GM19372 (cell line): ENCODE data around the gene WDPCP.
"Not testable (repeated sequence)": the region's sequence is repeated elsewhere in the genome, so short reads cannot be mapped to it uniquely, and the experiment has no call there.

ENCODE experiments used
- ATAC-seq: cut with Tn5 transposase; IDR thresholded peaks from one replicate; pipeline ENCODE4 v1.9.1; 2021; ENCODE audit warnings: mild to moderate bottlenecking, low read depth, moderate library complexity; ENCODE audit not compliant: unreplicated experiment

Gene WDPCP

GRCh38 chr2:63378589-63378988, 209.7 kb downstream of the WDPCP start:
- ATAC-seq = no peak

- no peak for ATAC-seq
Observed at GRCh38 chr2:63374341-63374740, 213.9 kb downstream of the WDPCP start.

- no peak for ATAC-seq
Observed at GRCh38 chr2:63372549-63372948, 215.7 kb downstream of the WDPCP start.

DNA sequence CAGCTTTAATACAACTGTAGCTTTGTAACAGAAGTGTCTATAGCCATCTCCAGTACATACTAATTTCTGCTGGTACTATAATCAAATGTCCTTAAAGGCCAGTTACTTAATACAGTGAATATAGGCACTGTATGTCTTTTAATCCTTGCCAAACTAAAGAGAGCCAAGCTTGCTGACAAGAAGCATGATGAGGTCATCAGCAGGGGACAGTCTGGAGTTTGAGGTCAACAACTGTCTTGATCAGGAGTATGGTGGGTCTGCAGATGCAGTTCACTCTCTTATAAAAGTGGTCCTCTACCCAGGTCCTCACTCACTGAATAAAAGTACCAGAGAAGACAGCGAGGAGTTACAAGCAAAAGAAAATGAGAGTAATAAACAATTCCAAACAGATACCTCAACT, 219.1 kb downstream of the WDPCP start:
- ATAC-seq = no peak

DNA sequence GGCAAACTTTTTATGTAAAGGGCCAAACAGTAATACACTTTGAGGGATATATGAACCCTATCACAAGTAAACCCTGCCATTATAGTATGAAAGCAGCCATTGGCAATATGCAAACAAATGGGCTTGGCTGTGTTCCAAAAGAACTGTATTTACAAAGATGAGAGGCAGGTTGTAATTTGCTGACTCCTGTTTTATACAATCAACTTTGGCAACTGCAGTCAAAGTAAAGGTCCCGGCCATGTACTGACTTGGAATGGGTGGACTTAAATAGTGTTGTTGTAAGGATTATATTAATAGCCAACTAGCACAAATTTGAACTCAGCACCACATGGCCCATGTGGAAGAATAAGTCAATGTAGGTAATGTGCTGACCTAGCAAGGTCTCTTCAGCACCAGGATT, 223.4 kb downstream of the WDPCP start:
- ATAC-seq = no peak

- not testable (repeated sequence) for ATAC-seq
Observed at GRCh38 chr2:63357722-63358121, 230.6 kb downstream of the WDPCP start.

DNA sequence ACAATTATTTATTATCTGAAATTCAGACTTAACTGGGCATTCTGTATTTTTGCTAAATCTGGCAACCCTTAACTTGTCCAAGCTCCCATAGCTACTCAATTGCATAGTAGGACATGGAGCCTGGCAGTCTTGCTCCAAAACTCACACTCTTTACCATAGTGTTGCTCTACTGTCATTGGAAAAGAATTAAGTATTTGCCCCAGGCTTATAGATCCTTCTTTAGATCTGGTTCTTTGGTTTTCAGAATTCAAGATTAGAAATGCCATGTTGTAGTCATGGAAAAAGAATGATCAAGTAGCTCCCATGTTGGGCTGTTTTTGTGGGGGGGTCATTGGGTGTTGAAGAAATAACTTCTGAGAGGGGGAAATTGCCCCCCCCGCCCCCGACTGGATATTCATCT, 240.9 kb downstream of the WDPCP start:
- ATAC-seq = no peak

- no peak for ATAC-seq
Observed at GRCh38 chr2:63346411-63346810, 241.9 kb downstream of the WDPCP start.

GRCh38 chr2:63345285-63345633, 243.0 kb downstream of the WDPCP start:
- no peak for ATAC-seq

- ATAC-seq = no peak
Observed at GRCh38 chr2:63344575-63345284, 243.5 kb downstream of the WDPCP start.

GRCh38 chr2:63343397-63344109, 244.7 kb downstream of the WDPCP start:
- ATAC-seq = no peak

GRCh38 chr2:63340443-63340842, 247.8 kb downstream of the WDPCP start:
- no peak for ATAC-seq

- ATAC-seq = no peak
Observed at GRCh38 chr2:63334910-63335309, 253.4 kb downstream of the WDPCP start.

DNA sequence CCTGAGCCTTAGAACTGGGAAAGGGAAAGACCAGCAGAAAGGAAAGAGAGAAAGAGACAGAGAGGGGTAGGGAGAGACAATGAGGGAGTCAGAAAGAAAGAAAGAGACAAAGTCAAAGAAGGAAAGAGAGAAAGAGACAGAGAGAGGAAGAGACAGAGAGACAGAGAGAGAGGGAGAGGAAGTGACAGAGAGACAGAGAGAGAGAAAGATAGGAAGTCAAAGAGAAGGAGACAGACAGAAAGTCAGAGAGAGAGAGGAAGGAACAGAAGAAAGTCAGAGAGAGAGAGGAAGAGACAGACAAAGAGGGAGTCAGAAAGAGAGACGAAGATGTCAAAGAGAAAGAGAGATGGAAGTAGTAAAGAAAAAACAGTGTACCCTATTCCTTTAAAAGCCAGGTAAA, 261.8 kb downstream of the WDPCP start:
- ATAC-seq = no peak

GRCh38 chr2:63323662-63324061, 264.6 kb downstream of the WDPCP start:
- not testable (repeated sequence) for ATAC-seq

DNA sequence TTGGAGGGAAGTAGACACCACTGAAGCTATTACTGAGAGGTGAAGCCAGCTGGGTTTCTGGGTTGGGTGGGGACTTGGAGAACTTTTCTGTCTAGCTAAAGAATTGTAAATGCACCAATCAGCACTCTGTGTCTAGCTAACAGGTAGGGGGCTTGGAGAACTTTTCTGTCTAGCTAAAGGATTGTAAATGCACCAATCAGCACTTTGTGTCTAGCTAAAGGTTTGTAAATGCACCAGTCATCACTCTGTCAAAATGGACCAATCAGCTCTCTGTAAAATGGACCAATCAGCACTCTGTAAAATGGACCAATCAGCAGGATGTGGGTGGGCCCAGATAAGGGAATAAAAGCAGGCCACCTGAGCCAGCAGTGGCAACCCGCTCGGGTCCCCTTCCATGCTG, 266.3 kb downstream of the WDPCP start:
- ATAC-seq = not testable (repeated sequence)

- ATAC-seq = no peak
Observed at GRCh38 chr2:63320669-63321068, 267.6 kb downstream of the WDPCP start.

- ATAC-seq = no peak
Observed at GRCh38 chr2:63310614-63311013, 277.7 kb downstream of the WDPCP start.

- no peak for ATAC-seq
Observed at GRCh38 chr2:63301481-63301880, 286.8 kb downstream of the WDPCP start.

- ATAC-seq = no peak
Observed at GRCh38 chr2:63300835-63301234, 287.4 kb downstream of the WDPCP start.

- ATAC-seq = no peak
Observed at GRCh38 chr2:63287956-63288355, 300.3 kb downstream of the WDPCP start.

DNA sequence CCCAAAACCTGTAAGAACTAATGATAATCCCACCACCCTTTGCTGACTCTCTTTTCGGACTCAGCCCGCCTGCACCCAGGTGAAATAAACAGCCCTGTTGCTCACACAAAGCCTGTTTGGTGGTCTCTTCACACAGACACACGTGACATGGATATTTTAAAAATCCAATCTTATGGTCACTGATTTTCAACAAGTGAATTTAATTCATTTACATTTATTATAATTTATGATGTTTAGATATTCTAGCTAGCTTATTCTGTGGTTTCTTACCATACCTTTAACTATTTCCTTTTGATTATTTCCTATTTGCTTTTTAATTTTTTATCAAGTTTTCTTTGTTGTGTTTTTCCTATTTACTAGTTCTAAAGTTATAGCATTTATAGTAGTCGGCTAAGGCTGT, 301.8 kb downstream of the WDPCP start:
- ATAC-seq = not testable (repeated sequence)
